ENCODE results near the gene NCAM1. TPM values are rescaled to one million over a fixed set of nuclear protein-coding genes. Genes with fewer than 3 reads are reported as not detected.

The NCAM1 gene
- total RNA-seq, 1 experiment from 2014 or later, result 5.9 TPM

DNA sequence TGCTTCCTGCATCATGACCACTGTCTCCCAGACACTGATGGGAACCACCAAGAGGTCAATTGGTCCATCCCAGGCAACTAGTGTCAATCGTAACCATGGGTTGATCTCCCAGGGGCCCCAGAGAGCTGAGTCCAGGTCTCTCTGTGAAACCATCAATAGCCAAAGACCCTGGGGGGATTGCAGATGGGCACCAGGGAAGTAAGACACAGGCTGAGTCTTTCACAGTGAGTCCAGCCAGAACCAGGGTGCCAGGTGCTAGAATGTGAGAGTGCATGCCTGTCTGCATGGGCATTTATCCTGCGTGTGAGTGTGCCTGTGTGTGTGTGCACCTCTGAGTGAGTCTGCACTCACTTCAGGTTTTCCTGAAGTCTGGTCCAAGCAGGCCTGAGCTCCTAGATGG is 307.9 kb downstream of the NCAM1 start (continued):
- TF ChIP-seq, protein P1, sequence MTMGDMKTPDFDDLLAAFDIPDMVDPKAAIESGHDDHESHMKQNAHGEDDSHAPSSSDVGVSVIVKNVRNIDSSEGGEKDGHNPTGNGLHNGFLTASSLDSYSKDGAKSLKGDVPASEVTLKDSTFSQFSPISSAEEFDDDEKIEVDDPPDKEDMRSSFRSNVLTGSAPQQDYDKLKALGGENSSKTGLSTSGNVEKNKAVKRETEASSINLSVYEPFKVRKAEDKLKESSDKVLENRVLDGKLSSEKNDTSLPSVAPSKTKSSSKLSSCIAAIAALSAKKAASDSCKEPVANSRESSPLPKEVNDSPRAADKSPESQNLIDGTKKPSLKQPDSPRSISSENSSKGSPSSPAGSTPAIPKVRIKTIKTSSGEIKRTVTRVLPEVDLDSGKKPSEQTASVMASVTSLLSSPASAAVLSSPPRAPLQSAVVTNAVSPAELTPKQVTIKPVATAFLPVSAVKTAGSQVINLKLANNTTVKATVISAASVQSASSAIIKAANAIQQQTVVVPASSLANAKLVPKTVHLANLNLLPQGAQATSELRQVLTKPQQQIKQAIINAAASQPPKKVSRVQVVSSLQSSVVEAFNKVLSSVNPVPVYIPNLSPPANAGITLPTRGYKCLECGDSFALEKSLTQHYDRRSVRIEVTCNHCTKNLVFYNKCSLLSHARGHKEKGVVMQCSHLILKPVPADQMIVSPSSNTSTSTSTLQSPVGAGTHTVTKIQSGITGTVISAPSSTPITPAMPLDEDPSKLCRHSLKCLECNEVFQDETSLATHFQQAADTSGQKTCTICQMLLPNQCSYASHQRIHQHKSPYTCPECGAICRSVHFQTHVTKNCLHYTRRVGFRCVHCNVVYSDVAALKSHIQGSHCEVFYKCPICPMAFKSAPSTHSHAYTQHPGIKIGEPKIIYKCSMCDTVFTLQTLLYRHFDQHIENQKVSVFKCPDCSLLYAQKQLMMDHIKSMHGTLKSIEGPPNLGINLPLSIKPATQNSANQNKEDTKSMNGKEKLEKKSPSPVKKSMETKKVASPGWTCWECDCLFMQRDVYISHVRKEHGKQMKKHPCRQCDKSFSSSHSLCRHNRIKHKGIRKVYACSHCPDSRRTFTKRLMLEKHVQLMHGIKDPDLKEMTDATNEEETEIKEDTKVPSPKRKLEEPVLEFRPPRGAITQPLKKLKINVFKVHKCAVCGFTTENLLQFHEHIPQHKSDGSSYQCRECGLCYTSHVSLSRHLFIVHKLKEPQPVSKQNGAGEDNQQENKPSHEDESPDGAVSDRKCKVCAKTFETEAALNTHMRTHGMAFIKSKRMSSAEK (CRISPR knock-in tag; IDR thresholded peaks at IDR 0.05; ENCODE audit: borderline replicate concordance), result no peak
- TF ChIP-seq ZNF396 (CRISPR knock-in tag; IDR thresholded peaks at IDR 0.05; ENCODE audit: borderline replicate concordance) (no peak), NFYB (CRISPR knock-in tag; conservative IDR thresholded peaks at IDR 0.05; ENCODE audit: low read depth) (no peak), EMX1 (CRISPR knock-in tag; IDR thresholded peaks at IDR 0.05) (no peak), ZNF317 (CRISPR knock-in tag; IDR thresholded peaks at IDR 0.05; ENCODE audit: borderline replicate concordance, low read depth) (no peak)
- TF ChIP-seq, protein P2, sequence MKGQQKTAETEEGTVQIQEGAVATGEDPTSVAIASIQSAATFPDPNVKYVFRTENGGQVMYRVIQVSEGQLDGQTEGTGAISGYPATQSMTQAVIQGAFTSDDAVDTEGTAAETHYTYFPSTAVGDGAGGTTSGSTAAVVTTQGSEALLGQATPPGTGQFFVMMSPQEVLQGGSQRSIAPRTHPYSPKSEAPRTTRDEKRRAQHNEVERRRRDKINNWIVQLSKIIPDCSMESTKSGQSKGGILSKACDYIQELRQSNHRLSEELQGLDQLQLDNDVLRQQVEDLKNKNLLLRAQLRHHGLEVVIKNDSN (CRISPR knock-in tag; IDR thresholded peaks at IDR 0.05), result no peak
- TF ChIP-seq, protein P3, sequence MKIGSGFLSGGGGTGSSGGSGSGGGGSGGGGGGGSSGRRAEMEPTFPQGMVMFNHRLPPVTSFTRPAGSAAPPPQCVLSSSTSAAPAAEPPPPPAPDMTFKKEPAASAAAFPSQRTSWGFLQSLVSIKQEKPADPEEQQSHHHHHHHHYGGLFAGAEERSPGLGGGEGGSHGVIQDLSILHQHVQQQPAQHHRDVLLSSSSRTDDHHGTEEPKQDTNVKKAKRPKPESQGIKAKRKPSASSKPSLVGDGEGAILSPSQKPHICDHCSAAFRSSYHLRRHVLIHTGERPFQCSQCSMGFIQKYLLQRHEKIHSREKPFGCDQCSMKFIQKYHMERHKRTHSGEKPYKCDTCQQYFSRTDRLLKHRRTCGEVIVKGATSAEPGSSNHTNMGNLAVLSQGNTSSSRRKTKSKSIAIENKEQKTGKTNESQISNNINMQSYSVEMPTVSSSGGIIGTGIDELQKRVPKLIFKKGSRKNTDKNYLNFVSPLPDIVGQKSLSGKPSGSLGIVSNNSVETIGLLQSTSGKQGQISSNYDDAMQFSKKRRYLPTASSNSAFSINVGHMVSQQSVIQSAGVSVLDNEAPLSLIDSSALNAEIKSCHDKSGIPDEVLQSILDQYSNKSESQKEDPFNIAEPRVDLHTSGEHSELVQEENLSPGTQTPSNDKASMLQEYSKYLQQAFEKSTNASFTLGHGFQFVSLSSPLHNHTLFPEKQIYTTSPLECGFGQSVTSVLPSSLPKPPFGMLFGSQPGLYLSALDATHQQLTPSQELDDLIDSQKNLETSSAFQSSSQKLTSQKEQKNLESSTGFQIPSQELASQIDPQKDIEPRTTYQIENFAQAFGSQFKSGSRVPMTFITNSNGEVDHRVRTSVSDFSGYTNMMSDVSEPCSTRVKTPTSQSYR (CRISPR knock-in tag; IDR thresholded peaks at IDR 0.05), result no peak
- TF ChIP-seq, protein P4, sequence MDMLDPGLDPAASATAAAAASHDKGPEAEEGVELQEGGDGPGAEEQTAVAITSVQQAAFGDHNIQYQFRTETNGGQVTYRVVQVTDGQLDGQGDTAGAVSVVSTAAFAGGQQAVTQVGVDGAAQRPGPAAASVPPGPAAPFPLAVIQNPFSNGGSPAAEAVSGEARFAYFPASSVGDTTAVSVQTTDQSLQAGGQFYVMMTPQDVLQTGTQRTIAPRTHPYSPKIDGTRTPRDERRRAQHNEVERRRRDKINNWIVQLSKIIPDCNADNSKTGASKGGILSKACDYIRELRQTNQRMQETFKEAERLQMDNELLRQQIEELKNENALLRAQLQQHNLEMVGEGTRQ (CRISPR knock-in tag; IDR thresholded peaks at IDR 0.05), result no peak
- TF ChIP-seq, protein P5, sequence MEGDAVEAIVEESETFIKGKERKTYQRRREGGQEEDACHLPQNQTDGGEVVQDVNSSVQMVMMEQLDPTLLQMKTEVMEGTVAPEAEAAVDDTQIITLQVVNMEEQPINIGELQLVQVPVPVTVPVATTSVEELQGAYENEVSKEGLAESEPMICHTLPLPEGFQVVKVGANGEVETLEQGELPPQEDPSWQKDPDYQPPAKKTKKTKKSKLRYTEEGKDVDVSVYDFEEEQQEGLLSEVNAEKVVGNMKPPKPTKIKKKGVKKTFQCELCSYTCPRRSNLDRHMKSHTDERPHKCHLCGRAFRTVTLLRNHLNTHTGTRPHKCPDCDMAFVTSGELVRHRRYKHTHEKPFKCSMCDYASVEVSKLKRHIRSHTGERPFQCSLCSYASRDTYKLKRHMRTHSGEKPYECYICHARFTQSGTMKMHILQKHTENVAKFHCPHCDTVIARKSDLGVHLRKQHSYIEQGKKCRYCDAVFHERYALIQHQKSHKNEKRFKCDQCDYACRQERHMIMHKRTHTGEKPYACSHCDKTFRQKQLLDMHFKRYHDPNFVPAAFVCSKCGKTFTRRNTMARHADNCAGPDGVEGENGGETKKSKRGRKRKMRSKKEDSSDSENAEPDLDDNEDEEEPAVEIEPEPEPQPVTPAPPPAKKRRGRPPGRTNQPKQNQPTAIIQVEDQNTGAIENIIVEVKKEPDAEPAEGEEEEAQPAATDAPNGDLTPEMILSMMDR (IDR thresholded peaks at IDR 0.05), result no peak
- TF ChIP-seq, protein P6, sequence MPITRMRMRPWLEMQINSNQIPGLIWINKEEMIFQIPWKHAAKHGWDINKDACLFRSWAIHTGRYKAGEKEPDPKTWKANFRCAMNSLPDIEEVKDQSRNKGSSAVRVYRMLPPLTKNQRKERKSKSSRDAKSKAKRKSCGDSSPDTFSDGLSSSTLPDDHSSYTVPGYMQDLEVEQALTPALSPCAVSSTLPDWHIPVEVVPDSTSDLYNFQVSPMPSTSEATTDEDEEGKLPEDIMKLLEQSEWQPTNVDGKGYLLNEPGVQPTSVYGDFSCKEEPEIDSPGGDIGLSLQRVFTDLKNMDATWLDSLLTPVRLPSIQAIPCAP (CRISPR knock-in tag; IDR thresholded peaks at IDR 0.05), result no peak
- TF ChIP-seq, protein P7, sequence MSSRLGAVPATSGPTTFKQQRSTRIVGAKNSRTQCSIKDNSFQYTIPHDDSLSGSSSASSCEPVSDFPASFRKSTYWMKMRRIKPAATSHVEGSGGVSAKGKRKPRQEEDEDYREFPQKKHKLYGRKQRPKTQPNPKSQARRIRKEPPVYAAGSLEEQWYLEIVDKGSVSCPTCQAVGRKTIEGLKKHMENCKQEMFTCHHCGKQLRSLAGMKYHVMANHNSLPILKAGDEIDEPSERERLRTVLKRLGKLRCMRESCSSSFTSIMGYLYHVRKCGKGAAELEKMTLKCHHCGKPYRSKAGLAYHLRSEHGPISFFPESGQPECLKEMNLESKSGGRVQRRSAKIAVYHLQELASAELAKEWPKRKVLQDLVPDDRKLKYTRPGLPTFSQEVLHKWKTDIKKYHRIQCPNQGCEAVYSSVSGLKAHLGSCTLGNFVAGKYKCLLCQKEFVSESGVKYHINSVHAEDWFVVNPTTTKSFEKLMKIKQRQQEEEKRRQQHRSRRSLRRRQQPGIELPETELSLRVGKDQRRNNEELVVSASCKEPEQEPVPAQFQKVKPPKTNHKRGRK (CRISPR knock-in tag; IDR thresholded peaks at IDR 0.05; ENCODE audit: borderline replicate concordance), result no peak
- TF ChIP-seq, protein P8, sequence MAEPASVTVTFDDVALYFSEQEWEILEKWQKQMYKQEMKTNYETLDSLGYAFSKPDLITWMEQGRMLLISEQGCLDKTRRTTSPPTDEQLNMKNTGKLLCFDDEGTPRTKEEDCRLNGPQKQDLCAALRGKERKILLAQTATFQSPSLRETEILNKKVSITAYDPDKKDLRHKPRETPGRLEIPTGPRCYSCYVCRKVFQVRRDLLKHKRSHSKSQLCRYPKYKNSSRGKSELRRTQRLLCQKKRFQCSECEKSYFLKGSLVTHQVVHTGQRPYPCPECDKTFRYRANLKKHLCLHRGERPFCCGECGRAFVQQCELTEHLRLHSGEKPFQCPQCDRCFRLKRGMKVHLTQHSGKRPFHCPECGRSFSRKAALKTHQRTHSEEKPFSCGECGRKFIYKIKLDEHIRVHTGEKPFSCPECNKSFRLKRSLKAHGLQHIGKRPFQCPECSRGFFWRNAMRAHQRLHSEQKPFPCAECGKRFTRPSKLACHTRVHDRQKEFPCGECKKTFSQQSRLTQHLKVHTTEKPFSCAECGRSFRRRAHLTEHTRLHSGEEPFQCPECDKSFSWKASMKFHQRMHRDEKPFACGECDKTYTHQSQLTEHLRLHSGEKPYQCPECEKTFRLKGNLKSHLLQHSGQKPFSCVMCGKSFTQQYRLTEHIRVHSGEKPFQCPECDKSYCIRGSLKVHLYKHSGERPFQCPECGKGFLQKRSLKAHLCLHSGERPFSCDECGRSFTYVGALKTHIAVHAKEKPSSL (CRISPR knock-in tag; conservative IDR thresholded peaks at IDR 0.05), result no peak
- TF ChIP-seq, protein P9, sequence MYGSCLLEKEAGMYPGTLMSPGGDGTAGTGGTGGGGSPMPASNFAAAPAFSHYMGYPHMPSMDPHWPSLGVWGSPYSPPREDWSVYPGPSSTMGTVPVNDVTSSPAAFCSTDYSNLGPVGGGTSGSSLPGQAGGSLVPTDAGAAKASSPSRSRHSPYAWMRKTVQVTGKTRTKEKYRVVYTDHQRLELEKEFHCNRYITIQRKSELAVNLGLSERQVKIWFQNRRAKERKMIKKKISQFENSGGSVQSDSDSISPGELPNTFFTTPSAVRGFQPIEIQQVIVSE (CRISPR knock-in tag; IDR thresholded peaks at IDR 0.05; ENCODE audit: borderline replicate concordance), result no peak
